Measurements from ENCODE around the gene RGS6. TPM values are rescaled to one million over a fixed set of nuclear protein-coding genes. Genes with fewer than 3 reads are reported as not detected.
"Not testable (repeated sequence)": the region's sequence is repeated elsewhere in the genome, so short reads cannot be mapped to it uniquely, and the experiment has no call there.

The RGS6 gene
- total and polyA plus RNA-seq, 8 donors, result 0.06 to 0.47 (median 0.20) TPM; not detected in 1

- intact Hi-C loops (cut with DNase I), result no loop called here
- DNase-seq, result no peak
- FAIRE-seq, result no peak
Measured at GRCh38 chr14:72466325-72466724, 534.1 kb downstream of the RGS6 start.

DNA sequence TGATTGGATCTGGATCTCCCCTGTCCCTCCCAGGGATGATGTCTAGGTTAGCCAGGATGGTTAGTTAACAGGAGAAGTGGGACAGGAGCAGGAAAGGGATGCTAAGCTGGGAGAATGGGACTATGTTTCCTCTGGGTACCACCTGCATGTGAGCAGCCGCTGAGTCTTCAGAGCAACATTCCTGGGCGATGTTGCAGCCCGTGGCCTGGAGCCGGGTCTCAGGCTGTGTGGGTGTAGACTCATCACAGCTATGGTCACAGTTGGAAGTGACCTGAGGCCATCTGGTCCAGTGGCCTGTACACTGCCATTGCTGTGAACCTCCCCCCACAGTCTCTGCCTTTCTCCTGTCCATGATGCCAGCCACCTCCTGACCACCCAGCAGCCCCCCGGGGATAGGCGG is 539.1 kb downstream of the RGS6 start:
- WGBS, 2 donors, result 78 to 84% methylated on average over 6 of the region's 6 CpGs
- ATAC-seq (no peak), DNase-seq (no peak), FAIRE-seq (no peak)
- intact Hi-C loops (cut with DNase I), result no loop called here
- no peak for TF ChIP-seq CTCF (IDR thresholded peaks at IDR 0.05)
- H3K4me1 ChIP-seq, result no peaks in the 10 kb centered on the region
- no peaks in the 10 kb centered on the region for H3K36me3 ChIP-seq
- no peaks in the 10 kb centered on the region for H3K27me3 ChIP-seq
- no peak overlapping the region for H3K4me3 ChIP-seq
- no peaks in the 10 kb centered on the region for H3K9me3 ChIP-seq
- no peak overlapping the region for H3K27ac ChIP-seq

More at GRCh38 chr14:72466325-72466724, 534.1 kb downstream of the RGS6 start:
- Histone ChIP-seq H3K9me3 (peaks cover 0 to 3% (median 0%) of the 10 kb centered on the region in 4 donors), H3K27ac (no peak overlapping the region), H3K4me3 (no peak overlapping the region), H3K36me3 (no peaks in the 10 kb centered on the region), H3K4me1 (no peaks in the 10 kb centered on the region), H3K27me3 (no peaks in the 10 kb centered on the region)
- no peak for TF ChIP-seq CTCF (IDR thresholded peaks at IDR 0.05)
- ATAC-seq, result no peak

DNA sequence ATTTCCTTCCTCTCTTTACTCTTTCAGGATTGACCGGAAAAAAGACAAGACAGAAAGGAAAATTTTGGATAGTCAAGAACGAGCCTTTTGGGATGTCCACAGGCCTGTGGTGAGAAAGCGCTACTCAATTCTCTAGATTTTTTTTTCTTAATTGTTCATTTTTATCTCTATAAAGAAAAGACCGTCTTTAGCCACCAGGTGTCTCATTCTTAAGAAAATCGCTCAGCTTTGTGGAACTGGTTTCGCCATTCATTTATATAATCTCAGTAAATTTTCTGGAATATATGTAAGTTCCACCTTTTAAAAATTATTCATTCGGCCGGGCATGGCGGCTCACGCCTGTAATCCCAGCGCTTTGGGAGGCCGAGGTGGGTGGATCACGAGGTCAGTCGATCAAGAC is 540.6 kb downstream of the RGS6 start:
- no peaks in the 10 kb centered on the region for H3K4me1 ChIP-seq
- WGBS, 2 donors, result 81 to 90% methylated on average over 14 of the region's 14 CpGs
- no peak for DNase-seq
- no peaks in the 10 kb centered on the region for H3K27me3 ChIP-seq
- no peaks in the 10 kb centered on the region for H3K36me3 ChIP-seq
- no peak overlapping the region for H3K4me3 ChIP-seq
- no peak for TF ChIP-seq CTCF (IDR thresholded peaks at IDR 0.05)
- no peaks in the 10 kb centered on the region for H3K9me3 ChIP-seq
- FAIRE-seq, result no peak
- intact Hi-C loops (cut with DNase I), result no loop called here
- ATAC-seq, result no peak
- no peak overlapping the region for H3K27ac ChIP-seq

GRCh38 chr14:72476657-72477499 is 544.6 kb downstream of the RGS6 start:
- Histone ChIP-seq H3K4me1 (no peaks in the 10 kb centered on the region), H3K9me3 (no peaks in the 10 kb centered on the region), H3K4me3 (no peak overlapping the region), H3K36me3 (no peaks in the 10 kb centered on the region), H3K27ac (no peak overlapping the region), H3K27me3 (no peaks in the 10 kb centered on the region)
- WGBS, 2 donors, result 42 to 60% methylated on average over 8 of the region's 8 CpGs
- DNase-seq, result no peak
- peak in 3 of 4 donors; percentile 15 to 62 (median 54) for ATAC-seq
- intact Hi-C loops (cut with DNase I), result no loop called here
- no peak for TF ChIP-seq CTCF (IDR thresholded peaks at IDR 0.05)
- no peak for FAIRE-seq

- FAIRE-seq; intact Hi-C loops (cut with DNase I); H3K27ac ChIP-seq; H3K4me1 ChIP-seq; ATAC-seq; H3K27me3 ChIP-seq; H3K4me3 ChIP-seq; H3K36me3 ChIP-seq; DNase-seq; H3K9me3 ChIP-seq: not testable (repeated sequence)
- 49 to 60% methylated on average over 5 of the region's 5 CpGs for WGBS, 2 donors
Measured at GRCh38 chr14:72477578-72477977, 545.3 kb downstream of the RGS6 start.

Measured in pancreas (tissue), 10 donors.